Raji (cell line): ENCODE data around the gene PLA2G4E.

Experiments used
- POLR2A ChIP-seq: IDR thresholded peaks from 2 replicates; pipeline ENCODE4 v1.6.1; 2011; ENCODE audit warnings: low read depth, low read length, control low read depth; ENCODE audit not compliant: insufficient read depth

The PLA2G4E gene

GRCh38 chr15:41994171-41994650, 26.6 kb downstream of the PLA2G4E start:
- no peak for TF ChIP-seq POLR2A

GRCh38 chr15:41993472-41994170, 27.2 kb downstream of the PLA2G4E start:
- no peak for TF ChIP-seq POLR2A

GRCh38 chr15:41992803-41993190, 28.0 kb downstream of the PLA2G4E start:
- no peak for TF ChIP-seq POLR2A

- no peak for TF ChIP-seq POLR2A
These were observed 28.6 kb downstream of the PLA2G4E start for GRCh38 chr15:41992151-41992802.

GRCh38 chr15:41990691-41991090, 30.2 kb downstream of the PLA2G4E start:
- no peak for TF ChIP-seq POLR2A

- TF ChIP-seq POLR2A: no peak
These were observed 30.6 kb downstream of the PLA2G4E start for GRCh38 chr15:41990243-41990605.

GRCh38 chr15:41989573-41990242, 31.1 kb downstream of the PLA2G4E start:
- no peak for TF ChIP-seq POLR2A

GRCh38 chr15:41988896-41989572, 31.8 kb downstream of the PLA2G4E start:
- TF ChIP-seq POLR2A: no peak

- no peak for TF ChIP-seq POLR2A
These were observed 32.9 kb downstream of the PLA2G4E start for GRCh38 chr15:41987925-41988275.

- TF ChIP-seq POLR2A: no peak
These were observed 33.5 kb downstream of the PLA2G4E start for GRCh38 chr15:41987246-41987924.

- no peak for TF ChIP-seq POLR2A
These were observed 35.3 kb downstream of the PLA2G4E start for GRCh38 chr15:41985236-41986160.

GRCh38 chr15:41984622-41985021, 36.2 kb downstream of the PLA2G4E start:
- no peak for TF ChIP-seq POLR2A

- TF ChIP-seq POLR2A: no peak
These were observed 36.9 kb downstream of the PLA2G4E start for GRCh38 chr15:41983621-41984571.
